ENCODE data around the gene PCNX3.

PCNX3 gene

DNA sequence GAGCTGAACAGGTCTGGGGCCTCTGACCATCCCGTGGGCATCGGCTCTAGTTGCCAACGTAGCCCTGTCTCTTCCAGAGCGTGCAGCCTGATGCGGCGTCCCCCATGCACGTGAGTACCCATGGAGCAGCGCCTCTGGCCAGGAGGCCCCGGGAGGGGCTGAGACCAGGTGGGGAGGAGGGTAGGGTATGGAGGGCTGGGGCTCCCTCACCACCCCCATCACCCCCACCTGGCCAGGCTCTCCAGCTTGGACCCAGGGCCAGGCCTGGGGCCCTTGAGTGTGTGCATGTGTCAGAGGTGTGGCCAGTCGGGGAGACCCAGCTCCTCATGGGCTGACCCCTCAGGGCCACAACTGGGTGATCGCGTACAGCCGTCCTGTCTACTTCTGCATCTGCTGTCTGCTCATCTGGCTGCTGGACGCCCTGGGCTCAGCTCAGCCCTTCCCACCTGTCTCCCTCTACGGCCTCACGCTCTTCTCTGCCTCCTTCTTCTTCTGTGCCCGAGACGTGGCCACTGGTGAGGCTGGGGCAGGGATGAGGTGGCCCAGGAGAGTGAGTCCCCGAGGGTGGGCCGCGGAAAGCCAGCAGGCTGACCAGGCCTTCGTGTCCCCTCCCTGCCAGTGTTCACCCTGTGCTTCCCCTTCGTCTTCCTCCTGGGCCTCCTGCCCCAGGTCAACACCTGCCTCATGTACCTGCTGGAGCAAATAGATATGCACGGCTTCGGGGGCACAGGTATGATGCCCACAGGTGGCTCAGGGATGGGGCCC lies 8.5 kb downstream of the PCNX3 start:
- H3K27ac ChIP-seq = no peak overlapping the region
- TF ChIP-seq, protein P1, sequence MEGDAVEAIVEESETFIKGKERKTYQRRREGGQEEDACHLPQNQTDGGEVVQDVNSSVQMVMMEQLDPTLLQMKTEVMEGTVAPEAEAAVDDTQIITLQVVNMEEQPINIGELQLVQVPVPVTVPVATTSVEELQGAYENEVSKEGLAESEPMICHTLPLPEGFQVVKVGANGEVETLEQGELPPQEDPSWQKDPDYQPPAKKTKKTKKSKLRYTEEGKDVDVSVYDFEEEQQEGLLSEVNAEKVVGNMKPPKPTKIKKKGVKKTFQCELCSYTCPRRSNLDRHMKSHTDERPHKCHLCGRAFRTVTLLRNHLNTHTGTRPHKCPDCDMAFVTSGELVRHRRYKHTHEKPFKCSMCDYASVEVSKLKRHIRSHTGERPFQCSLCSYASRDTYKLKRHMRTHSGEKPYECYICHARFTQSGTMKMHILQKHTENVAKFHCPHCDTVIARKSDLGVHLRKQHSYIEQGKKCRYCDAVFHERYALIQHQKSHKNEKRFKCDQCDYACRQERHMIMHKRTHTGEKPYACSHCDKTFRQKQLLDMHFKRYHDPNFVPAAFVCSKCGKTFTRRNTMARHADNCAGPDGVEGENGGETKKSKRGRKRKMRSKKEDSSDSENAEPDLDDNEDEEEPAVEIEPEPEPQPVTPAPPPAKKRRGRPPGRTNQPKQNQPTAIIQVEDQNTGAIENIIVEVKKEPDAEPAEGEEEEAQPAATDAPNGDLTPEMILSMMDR (conservative IDR thresholded peaks at IDR 0.05) = no peak

DNA sequence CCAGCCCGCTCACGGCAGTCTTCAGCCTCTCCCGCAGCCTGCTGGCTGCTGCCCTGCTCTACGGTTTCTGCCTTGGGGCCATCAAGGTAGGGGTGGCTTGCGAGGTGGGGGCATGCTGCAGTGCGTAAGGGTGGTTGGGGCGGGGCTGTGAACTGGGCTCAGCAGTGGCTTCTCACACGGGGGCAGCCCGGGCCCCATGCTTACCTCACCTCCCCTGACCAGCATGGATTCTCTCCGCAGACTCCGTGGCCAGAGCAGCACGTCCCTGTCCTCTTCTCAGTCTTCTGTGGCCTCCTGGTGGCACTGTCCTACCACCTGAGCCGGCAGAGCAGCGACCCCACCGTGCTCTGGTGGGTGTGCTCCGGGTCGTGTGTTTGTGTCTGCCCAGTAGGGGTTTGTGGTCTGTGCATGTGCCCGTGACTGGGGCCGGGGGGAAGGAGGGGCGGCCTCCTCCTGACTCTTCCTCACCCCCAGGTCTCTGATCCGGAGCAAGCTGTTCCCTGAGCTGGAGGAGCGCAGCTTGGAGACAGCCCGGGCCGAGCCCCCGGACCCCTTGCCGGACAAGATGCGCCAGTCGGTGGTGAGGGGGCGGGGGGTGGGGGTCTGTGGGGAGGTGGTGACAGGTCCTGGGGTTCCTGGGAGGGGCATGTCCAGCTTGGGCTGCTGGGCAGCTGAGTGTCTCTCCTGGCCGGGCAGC lies 9.5 kb downstream of the PCNX3 start:
- TF ChIP-seq, protein P1 (conservative IDR thresholded peaks at IDR 0.05) = no peak
- no peak overlapping the region for H3K27ac ChIP-seq

DNA sequence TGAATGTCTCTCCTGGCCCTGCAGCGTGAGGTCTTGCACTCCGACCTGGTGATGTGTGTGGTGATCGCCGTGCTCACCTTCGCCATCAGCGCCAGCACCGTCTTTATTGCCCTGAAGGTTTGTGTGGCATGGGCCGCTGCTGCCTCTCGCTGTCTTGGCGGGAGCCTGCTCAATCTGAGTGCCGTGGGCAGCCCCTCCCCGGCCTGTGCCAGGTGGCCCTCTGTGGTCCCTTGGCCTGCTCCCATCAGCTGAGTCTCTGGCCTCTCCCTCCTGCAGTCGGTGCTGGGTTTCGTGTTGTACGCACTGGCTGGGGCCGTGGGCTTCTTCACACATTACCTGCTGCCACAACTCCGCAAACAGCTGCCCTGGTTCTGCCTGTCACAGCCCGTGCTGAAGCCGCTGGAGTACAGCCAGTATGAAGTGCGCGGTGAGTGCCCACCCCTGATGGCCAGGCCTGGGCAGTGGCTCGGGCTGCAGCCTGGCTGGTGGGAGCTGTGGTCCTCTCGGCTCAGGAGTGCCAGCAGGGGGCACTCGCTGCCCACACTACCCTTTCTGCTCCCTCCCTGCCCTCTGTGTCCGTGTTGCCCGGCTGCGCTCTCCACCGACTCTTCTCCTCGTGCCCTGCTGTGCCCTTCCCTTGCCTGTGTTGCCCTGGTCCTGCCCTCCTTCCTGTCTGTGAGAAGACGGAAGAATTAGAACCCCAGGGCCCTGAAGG lies 10.2 kb downstream of the PCNX3 start:
- H3K27ac ChIP-seq = no peak overlapping the region; the same call in 1 of the 2 replicates
- TF ChIP-seq, protein P1 (conservative IDR thresholded peaks at IDR 0.05) = peak; percentile 93

DNA sequence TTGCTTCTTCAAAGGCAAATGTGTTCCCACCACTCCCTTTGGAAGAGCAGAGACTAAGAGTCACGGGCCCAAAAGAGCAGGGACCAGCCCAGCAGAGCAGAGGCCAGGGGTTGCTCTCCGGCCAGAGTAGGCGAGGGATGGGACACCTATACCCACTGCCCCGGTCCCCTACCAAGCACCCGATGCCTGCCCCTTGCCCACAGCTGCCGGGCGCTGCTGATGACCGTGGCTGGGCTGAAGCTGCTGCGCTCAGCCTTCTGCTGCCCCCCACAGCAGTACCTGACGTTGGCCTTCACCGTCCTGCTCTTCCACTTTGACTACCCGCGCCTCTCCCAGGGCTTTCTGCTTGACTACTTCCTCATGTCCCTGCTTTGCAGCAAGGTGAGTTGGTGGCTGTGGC lies 11.6 kb downstream of the PCNX3 start:
- TF ChIP-seq, protein P1 (conservative IDR thresholded peaks at IDR 0.05) = no peak
- no peak overlapping the region for H3K27ac ChIP-seq

DNA sequence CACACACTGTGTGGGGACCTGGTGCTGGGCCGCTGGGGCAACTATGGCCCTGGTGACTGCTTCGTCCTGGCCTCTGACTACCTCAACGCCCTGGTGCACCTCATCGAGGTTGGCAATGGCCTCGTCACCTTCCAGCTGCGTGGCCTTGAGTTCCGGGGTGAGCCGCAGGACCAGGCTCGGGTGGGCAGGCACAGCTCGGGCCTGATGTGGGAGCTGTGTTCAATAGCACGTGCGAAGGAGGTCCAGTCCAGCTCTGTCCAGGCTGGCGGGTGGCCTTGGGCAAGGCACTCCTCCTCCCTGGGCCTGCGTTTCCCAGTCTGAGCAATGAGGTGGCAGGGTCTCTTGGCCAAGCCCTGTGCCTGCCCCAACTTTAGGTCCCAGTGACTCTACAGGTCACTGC lies 14.0 kb downstream of the PCNX3 start:
- H3K27ac ChIP-seq = no peak overlapping the region
- TF ChIP-seq, protein P1 (conservative IDR thresholded peaks at IDR 0.05) = no peak

DNA sequence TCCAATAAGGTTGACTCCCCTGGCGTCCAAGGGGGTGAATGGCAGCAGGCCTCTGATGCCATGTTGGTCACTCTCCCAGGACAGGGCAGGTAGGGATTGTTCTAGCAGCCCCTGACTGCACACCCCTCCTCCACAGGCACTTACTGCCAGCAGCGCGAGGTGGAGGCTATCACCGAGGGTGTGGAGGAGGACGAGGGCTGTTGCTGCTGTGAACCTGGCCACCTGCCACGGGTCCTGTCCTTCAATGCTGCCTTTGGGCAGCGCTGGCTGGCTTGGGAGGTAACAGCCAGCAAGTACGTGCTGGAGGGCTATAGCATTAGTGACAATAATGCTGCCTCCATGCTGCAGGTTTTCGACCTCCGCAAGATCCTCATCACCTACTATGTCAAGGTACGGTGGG lies 14.6 kb downstream of the PCNX3 start:
- TF ChIP-seq, protein P1 (conservative IDR thresholded peaks at IDR 0.05) = no peak
- no peak overlapping the region for H3K27ac ChIP-seq

All from VCaP (cell line).